ENCODE results near the gene COBL. TPM values are rescaled to one million over a fixed set of nuclear protein-coding genes. Genes with fewer than 3 reads are reported as not detected.
A peak's percentile ranks its signal among the peaks of the same experiment; 100 is the strongest.

COBL gene
- total RNA-seq, 4 donors from 2014 or later, result 5.9 to 21.3 (median 7.8) TPM

DNA sequence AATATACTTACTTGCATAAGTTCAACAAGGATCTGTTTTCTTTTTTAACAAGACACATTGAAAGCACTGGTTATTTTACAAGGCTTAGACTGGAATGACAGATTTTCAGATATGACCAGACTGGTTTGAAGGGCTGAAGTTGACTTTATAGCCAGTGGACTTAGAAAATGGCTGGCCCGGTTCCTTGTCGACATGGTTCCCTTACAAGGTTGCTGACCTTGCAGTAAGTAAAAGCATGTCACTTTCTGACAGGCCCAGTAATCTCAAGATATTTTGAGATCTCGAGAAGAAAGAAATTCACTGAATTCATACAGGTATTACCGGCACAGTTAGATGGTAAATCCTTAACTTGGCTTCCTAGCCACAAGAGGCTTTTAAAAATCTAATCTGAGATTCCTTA, 136.5 kb downstream of the COBL start:
- no peaks in the 10 kb centered on the region for H3K27me3 ChIP-seq
- intact Hi-C loops (cut with DNase I), result no loop called here
- no peak overlapping the region for H3K4me3 ChIP-seq
- no peaks in the 10 kb centered on the region for H3K9me3 ChIP-seq
- TF ChIP-seq POLR2A (IDR thresholded peaks at IDR 0.05), result no peak
- DNase-seq, result no peak
- peaks cover 0 to 9% (median 0%) of the 10 kb centered on the region in 3 donors for H3K4me1 ChIP-seq
- no peak overlapping the region for H3K27ac ChIP-seq
- no peaks in the 10 kb centered on the region for H3K36me3 ChIP-seq
- 70 to 80% methylated on average over 4 of the region's 4 CpGs for WGBS, 2 donors

DNA sequence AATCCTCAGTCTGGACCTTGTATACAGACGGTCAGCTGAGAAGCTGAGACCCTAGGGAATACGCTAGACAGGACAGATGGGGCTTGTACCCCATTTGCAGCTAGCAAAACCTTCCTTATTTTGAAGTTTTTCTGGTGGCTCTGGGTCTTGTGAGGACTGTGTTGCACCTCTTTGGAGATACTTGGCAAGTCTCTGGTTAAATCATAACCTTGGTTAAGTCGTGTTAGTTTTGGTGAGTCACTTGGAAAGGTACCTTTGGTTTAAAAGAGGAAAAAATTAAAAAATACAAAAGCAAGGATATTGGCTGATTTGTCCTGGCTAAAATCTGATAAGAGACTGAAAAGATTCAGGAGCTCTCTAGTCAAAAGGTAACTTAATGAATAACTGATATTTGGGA, 140.6 kb downstream of the COBL start:
- Histone ChIP-seq H3K36me3 (no peaks in the 10 kb centered on the region), H3K4me3 (no peak overlapping the region), H3K9me3 (no peaks in the 10 kb centered on the region), H3K4me1 (peaks cover 0 to 5% (median 0%) of the 10 kb centered on the region in 3 donors), H3K27me3 (no peaks in the 10 kb centered on the region), H3K27ac (no peak overlapping the region)
- WGBS, 2 donors, result 36 to 39% methylated on average over 3 of the region's 3 CpGs
- no peak for DNase-seq
- TF ChIP-seq, protein P1, sequence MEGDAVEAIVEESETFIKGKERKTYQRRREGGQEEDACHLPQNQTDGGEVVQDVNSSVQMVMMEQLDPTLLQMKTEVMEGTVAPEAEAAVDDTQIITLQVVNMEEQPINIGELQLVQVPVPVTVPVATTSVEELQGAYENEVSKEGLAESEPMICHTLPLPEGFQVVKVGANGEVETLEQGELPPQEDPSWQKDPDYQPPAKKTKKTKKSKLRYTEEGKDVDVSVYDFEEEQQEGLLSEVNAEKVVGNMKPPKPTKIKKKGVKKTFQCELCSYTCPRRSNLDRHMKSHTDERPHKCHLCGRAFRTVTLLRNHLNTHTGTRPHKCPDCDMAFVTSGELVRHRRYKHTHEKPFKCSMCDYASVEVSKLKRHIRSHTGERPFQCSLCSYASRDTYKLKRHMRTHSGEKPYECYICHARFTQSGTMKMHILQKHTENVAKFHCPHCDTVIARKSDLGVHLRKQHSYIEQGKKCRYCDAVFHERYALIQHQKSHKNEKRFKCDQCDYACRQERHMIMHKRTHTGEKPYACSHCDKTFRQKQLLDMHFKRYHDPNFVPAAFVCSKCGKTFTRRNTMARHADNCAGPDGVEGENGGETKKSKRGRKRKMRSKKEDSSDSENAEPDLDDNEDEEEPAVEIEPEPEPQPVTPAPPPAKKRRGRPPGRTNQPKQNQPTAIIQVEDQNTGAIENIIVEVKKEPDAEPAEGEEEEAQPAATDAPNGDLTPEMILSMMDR (IDR thresholded peaks at IDR 0.05), result no peak
- no peak for TF ChIP-seq POLR2A (IDR thresholded peaks at IDR 0.05)
- intact Hi-C loops (cut with DNase I), result no loop called here

DNA sequence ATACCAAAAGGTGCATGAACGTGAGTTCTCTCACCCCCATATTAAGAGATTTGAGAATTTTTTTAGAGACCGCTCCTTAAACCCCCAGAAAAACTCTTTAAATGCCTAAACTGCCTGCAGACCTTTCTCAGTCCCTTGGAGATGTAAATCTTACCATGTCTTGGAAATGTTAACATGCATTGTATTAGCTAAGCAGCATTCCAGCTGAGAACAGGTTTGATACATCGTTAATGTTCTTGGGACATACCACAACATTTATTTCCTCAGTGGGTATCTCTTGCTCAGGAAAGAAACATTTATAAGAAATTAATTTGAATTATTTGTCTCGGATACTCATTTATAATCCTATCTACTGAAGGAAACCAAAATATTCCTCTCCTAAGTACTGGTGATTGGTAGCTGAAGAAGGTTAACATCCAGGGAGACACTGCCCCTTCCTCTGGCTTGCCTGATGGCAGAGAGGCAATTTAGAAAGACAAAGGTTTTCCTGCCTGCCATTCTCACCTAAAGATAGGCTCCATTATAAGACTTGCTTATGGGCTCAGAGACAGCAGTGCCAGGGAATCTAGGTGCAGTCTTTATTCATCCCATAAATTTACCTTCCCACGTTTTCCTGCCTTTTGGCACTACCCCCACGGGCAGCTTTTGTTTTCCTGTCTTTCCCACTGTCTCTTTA, 141.2 kb downstream of the COBL start:
- H3K27me3 ChIP-seq, result no peaks in the 10 kb centered on the region
- H3K4me3 ChIP-seq, result no peak overlapping the region
- H3K36me3 ChIP-seq, result no peaks in the 10 kb centered on the region
- no peak overlapping the region for H3K27ac ChIP-seq
- intact Hi-C loops (cut with DNase I), result no loop called here
- no peak for DNase-seq
- no peaks in the 10 kb centered on the region for H3K4me1 ChIP-seq
- no peaks in the 10 kb centered on the region for H3K9me3 ChIP-seq
- TF ChIP-seq POLR2A (IDR thresholded peaks at IDR 0.05), result no peak
- TF ChIP-seq, protein P1 (IDR thresholded peaks at IDR 0.05), result no peak
- WGBS, 2 donors, result 49 to 51% methylated on average over 6 of the region's 6 CpGs

DNA sequence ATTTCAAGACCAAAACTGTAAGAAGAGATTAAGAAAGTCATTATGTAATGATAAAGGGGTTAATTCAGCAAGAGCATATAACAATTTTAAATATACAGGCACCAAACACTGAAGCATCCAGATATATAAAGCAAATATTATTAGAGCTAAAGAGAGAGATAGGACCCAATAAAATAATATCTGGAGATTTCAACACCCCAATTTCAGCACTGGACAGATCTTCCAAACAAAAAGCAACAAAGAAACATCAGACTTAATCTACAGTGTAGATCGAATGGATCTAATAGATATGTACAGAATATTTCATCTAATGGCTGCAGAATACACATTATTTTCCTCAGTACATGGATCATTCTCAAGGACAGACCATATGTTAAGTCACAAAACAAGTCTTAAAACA, 151.3 kb downstream of the COBL start:
- no peak for DNase-seq
- TF ChIP-seq, protein P1 (IDR thresholded peaks at IDR 0.05), result no peak
- no peak for TF ChIP-seq POLR2A (IDR thresholded peaks at IDR 0.05)
- H3K9me3 ChIP-seq, result no peaks in the 10 kb centered on the region
- H3K36me3 ChIP-seq, result no peaks in the 10 kb centered on the region
- H3K27ac ChIP-seq, result no peak overlapping the region
- no peak overlapping the region for H3K4me3 ChIP-seq
- intact Hi-C loops (cut with DNase I), result no loop called here
- H3K4me1 ChIP-seq, result peaks cover 0 to 15% (median 2%) of the 10 kb centered on the region in 3 donors
- 75 to 89% methylated on average over 1 of the region's 1 CpG for WGBS, 2 donors
- peaks cover 0 to 6% (median 0%) of the 10 kb centered on the region in 4 donors for H3K27me3 ChIP-seq

DNA sequence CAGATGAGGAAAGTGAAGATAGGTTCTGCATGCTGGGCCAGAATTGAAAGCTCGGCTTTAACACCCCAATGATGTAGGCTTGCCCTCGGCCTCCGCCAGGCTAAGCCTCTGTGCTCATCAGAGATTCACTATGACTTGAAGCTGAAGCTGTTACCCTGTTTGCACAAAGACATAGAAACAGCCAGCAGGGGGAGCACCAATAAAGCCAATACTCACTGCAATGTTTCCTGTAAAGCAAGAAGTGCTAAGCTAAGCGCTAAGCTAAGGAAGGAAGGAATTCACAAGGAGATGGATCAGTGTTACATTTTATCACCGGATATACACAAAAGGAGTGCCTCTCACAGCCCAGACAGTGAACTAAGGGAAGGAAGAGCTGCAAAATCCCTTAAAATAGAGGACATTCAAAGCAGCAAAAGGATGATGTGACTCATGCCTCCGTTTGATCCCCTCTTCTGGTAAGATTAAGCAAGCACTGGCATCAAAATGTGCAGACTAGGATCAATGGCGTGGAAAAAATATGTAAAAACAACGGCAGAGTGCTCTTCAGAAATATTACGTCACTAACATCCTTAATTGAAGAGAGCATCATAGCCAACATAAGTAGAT, 153.8 kb downstream of the COBL start:
- Histone ChIP-seq H3K36me3 (no peaks in the 10 kb centered on the region), H3K4me3 (no peak overlapping the region), H3K27me3 (peaks cover 0 to 6% (median 0%) of the 10 kb centered on the region in 4 donors), H3K9me3 (no peaks in the 10 kb centered on the region), H3K27ac (no peak overlapping the region), H3K4me1 (peaks cover 0 to 15% (median 2%) of the 10 kb centered on the region in 3 donors)
- intact Hi-C loops (cut with DNase I), result loop anchor here (5.0 kb wide), 1 partner anchor 204 kb away; no protein-coding TSS in a partner anchor
- DNase-seq, result no peak
- TF ChIP-seq POLR2A (IDR thresholded peaks at IDR 0.05), result no peak
- TF ChIP-seq, protein P1 (IDR thresholded peaks at IDR 0.05), result peak; percentile 54 to 83 (median 80)
- WGBS, 2 donors, result 7 to 9% methylated on average over 9 of the region's 9 CpGs
